ENCODE data around the gene SPSB3.

GRCh38 chr16:1788095-1788707 is 5.8 kb upstream of the SPSB3 start:
- no peak for TF ChIP-seq SIN3A (IDR thresholded peaks at IDR 0.05; ENCODE audit: borderline replicate concordance, insufficient read depth, low read length)
- no peak for TF ChIP-seq POLR2AphosphoS5 (IDR thresholded peaks at IDR 0.05; ENCODE audit: low read depth, low read length)
- TF ChIP-seq REST (IDR thresholded peaks at IDR 0.05; ENCODE audit: insufficient read depth in 1 of 2, low read depth in 2 of 2, low read length in 2 of 2): no peak
